HepG2 (cell line): ENCODE results near the gene ITGB1. TPM values are rescaled to one million over a fixed set of nuclear protein-coding genes. Genes with fewer than 3 reads are reported as not detected.

Experiments
- CEBPG ChIP-seq: IDR thresholded peaks from 2 replicates; pipeline ENCODE4 v1.6.1; 2016
- CREM ChIP-seq, 2 experiments: sonication (generic) in 1 of 2; formaldehyde crosslinking in 1 of 2; IDR thresholded peaks; 2 replicates each; pipeline versions ENCODE4 v1.4.0 to v1.6.1; 2016 to 2020; ENCODE audit warnings: antibody characterized with exemption in 1 of 2, mild to moderate bottlenecking in 1 of 2, missing genetic modification reagents in 1 of 2
- DPF2 ChIP-seq: sonication (generic); formaldehyde crosslinking; IDR thresholded peaks from 2 replicates; pipeline ENCODE4 v1.4.0; 2020; ENCODE audit warnings: mild to moderate bottlenecking, low read depth, missing genetic modification reagents, borderline replicate concordance
- ELK4 ChIP-seq: sonication (generic); formaldehyde crosslinking; IDR thresholded peaks from 2 replicates; pipeline ENCODE4 v1.9.0; 2021; ENCODE audit warnings: missing genetic modification reagents, borderline replicate concordance
- HDAC6 ChIP-seq: fragments of 200-600 bp; sonication (generic); IDR thresholded peaks from 2 replicates; pipeline ENCODE4 v1.7.0; 2017; ENCODE audit warnings: mild to moderate bottlenecking, antibody characterized with exemption, low read length, low read depth
- HIVEP1 ChIP-seq: sonication (generic); formaldehyde crosslinking; IDR thresholded peaks from 2 replicates; pipeline ENCODE4 v1.4.0; 2020; ENCODE audit warnings: mild to moderate bottlenecking, missing genetic modification reagents
- PCBP1 ChIP-seq: fragments of 200-400 bp; formaldehyde crosslinking; IDR thresholded peaks from 2 replicates; pipeline ENCODE4 v1.6.1; 2017; ENCODE audit warnings: mild to moderate bottlenecking, low read depth, low read length, borderline replicate concordance
- PLRG1 ChIP-seq: fragments of 450-650 bp; conservative IDR thresholded peaks from 2 replicates; pipeline ENCODE4 v1.6.1; 2016
- PPARG ChIP-seq: conservative IDR thresholded peaks from 2 replicates; pipeline ENCODE4 v1.6.1; 2016; ENCODE audit warnings: missing biosample characterization, missing genetic modification reagents
- RAD21 ChIP-seq: fragments of 450-650 bp; formaldehyde crosslinking; IDR thresholded peaks from 2 replicates; pipeline ENCODE4 v1.5.0; 2020; ENCODE audit warnings: mild to moderate bottlenecking
- SOX6 ChIP-seq, 2 experiments: fragments of 450-650 bp in 1 of 2; sonication (generic) in 1 of 2; formaldehyde crosslinking in 1 of 2; IDR thresholded peaks; 2 replicates each; pipeline versions ENCODE4 v1.4.0 to v1.6.1; 2017 to 2020; ENCODE audit warnings: antibody characterized with exemption in 1 of 2, mild to moderate bottlenecking in 1 of 2, missing genetic modification reagents in 1 of 2
- SPEN ChIP-seq: sonication (generic); formaldehyde crosslinking; IDR thresholded peaks from 2 replicates; pipeline ENCODE4 v1.5.1; 2020; ENCODE audit warnings: low read depth, mild to moderate bottlenecking, missing genetic modification reagents
- SRSF4 ChIP-seq: fragments of 200-400 bp; formaldehyde crosslinking; IDR thresholded peaks from one replicate; pipeline ENCODE4 v1.6.1; 2018; ENCODE audit warnings: mild to moderate bottlenecking, low read depth, low read length, moderate library complexity; ENCODE audit not compliant: poor library complexity, severe bottlenecking
- TMF1 ChIP-seq: sonication (generic); formaldehyde crosslinking; IDR thresholded peaks from 2 replicates; pipeline ENCODE4 v1.8.1; 2022; ENCODE audit warnings: low read depth, missing genetic modification reagents
- ZBTB3 ChIP-seq: sonication (generic); formaldehyde crosslinking; IDR thresholded peaks from 2 replicates; pipeline ENCODE4 v1.4.0; 2020; ENCODE audit warnings: low read depth, mild to moderate bottlenecking, moderate library complexity, missing genetic modification reagents, borderline replicate concordance
- ZNF484 ChIP-seq: sonication (generic); formaldehyde crosslinking; IDR thresholded peaks from 2 replicates; pipeline ENCODE4 v1.5.1; 2020; ENCODE audit warnings: mild to moderate bottlenecking, low read depth, missing genetic modification reagents, borderline replicate concordance
- ZNF605 ChIP-seq: sonication (generic); formaldehyde crosslinking; IDR thresholded peaks from 2 replicates; pipeline ENCODE4 v1.8.0; 2022; ENCODE audit warnings: mild to moderate bottlenecking, missing genetic modification reagents
- ZNF615 ChIP-seq: sonication (generic); formaldehyde crosslinking; IDR thresholded peaks from 2 replicates; pipeline ENCODE4 v1.5.0; 2020; ENCODE audit warnings: mild to moderate bottlenecking, missing genetic modification reagents, borderline replicate concordance
- ZNF670 ChIP-seq: sonication (generic); formaldehyde crosslinking; IDR thresholded peaks from 2 replicates; pipeline ENCODE4 v1.8.0; 2022; ENCODE audit warnings: mild to moderate bottlenecking, missing genetic modification reagents, borderline replicate concordance
- ZNF674 ChIP-seq: sonication (generic); formaldehyde crosslinking; IDR thresholded peaks from 2 replicates; pipeline ENCODE4 v1.5.0; 2020; ENCODE audit warnings: low read depth, mild to moderate bottlenecking, missing genetic modification reagents
- ZSCAN31 ChIP-seq: sonication (generic); formaldehyde crosslinking; IDR thresholded peaks from 2 replicates; pipeline ENCODE4 v1.5.0; 2020; ENCODE audit warnings: low read depth, mild to moderate bottlenecking, missing genetic modification reagents
- polyA plus RNA-seq, 8 experiments: library from polyadenylated mRNA; depleted of rRNA in 3 of 8; stranded (reverse) in 7 of 8; unstranded in 1 of 8; fragments of >200 nt; fragmentation: Illumina TruSeq in 4 of 8; extraction: Trizol in 4 of 8; gene quantifications; 2 replicates each; pipeline versions ENCODE4 v1.2.1 to v1.2.3, GENCODE V29; 2011 to 2016; ENCODE audit warnings: low read depth in 4 of 8, missing spikeins in 1 of 8, mixed read lengths in 1 of 8; ENCODE audit not compliant: insufficient read depth in 1 of 8
- total RNA-seq, 5 experiments: library from RNA; depleted of rRNA; stranded (reverse); fragments of >200 nt; fragmentation: Illumina TruSeq; extraction: Trizol; gene quantifications; 2 replicates each; pipeline ENCODE4 v1.2.3, GENCODE V29; 2016; ENCODE audit warnings: low read depth in 1 of 5
- TF ChIP-seq, protein P1 (sequence below): sonication (generic); formaldehyde crosslinking; IDR thresholded peaks from 2 replicates; pipeline ENCODE4 v1.4.0; 2020; ENCODE audit warnings: missing genetic modification reagents

The ITGB1 gene
- total and polyA plus RNA-seq, 2 of the 13 experiments (the other 11 are each of a cell fraction or from before 2014, with no cell fraction given), result 190 to 204 TPM

GRCh38 chr10:32982911-32983909, 25.2 kb upstream of the ITGB1 start (continued):
- TF ChIP-seq ZBTB3 (CRISPR knock-in tag) (no peak), ELK4 (no peak), RAD21 (CRISPR knock-in tag) (no peak), SPEN (no peak), TMF1 (CRISPR knock-in tag) (no peak), DPF2 (CRISPR knock-in tag) (no peak), PCBP1 (no peak), SOX6 (IDR thresholded peaks at IDR 0.05) (no peak), SOX6 (CRISPR knock-in tag; IDR thresholded peaks at IDR 0.05) (peak; percentile 69), ZSCAN31 (CRISPR knock-in tag) (no peak; the same call in 1 of the 2 replicates), HDAC6 (no peak), ZNF674 (CRISPR knock-in tag) (no peak), CEBPG (CRISPR knock-in tag) (no peak), ZNF615 (no peak), SRSF4 (no peak), PLRG1 (no peak), HIVEP1 (CRISPR knock-in tag) (no peak), CREM (IDR thresholded peaks at IDR 0.05) (no peak), CREM (CRISPR knock-in tag; IDR thresholded peaks at IDR 0.05) (no peak), PPARG (CRISPR knock-in tag) (peak; percentile 61; the same call in 1 of the 2 replicates), ZNF670 (0 out of 2 replicates have a peak, but pooled peaks have one; percentile 32), ZNF484 (no peak), ZNF605 (CRISPR knock-in tag) (0 out of 2 replicates have a peak, but pooled peaks have one; percentile 48)
- TF ChIP-seq, protein P1, sequence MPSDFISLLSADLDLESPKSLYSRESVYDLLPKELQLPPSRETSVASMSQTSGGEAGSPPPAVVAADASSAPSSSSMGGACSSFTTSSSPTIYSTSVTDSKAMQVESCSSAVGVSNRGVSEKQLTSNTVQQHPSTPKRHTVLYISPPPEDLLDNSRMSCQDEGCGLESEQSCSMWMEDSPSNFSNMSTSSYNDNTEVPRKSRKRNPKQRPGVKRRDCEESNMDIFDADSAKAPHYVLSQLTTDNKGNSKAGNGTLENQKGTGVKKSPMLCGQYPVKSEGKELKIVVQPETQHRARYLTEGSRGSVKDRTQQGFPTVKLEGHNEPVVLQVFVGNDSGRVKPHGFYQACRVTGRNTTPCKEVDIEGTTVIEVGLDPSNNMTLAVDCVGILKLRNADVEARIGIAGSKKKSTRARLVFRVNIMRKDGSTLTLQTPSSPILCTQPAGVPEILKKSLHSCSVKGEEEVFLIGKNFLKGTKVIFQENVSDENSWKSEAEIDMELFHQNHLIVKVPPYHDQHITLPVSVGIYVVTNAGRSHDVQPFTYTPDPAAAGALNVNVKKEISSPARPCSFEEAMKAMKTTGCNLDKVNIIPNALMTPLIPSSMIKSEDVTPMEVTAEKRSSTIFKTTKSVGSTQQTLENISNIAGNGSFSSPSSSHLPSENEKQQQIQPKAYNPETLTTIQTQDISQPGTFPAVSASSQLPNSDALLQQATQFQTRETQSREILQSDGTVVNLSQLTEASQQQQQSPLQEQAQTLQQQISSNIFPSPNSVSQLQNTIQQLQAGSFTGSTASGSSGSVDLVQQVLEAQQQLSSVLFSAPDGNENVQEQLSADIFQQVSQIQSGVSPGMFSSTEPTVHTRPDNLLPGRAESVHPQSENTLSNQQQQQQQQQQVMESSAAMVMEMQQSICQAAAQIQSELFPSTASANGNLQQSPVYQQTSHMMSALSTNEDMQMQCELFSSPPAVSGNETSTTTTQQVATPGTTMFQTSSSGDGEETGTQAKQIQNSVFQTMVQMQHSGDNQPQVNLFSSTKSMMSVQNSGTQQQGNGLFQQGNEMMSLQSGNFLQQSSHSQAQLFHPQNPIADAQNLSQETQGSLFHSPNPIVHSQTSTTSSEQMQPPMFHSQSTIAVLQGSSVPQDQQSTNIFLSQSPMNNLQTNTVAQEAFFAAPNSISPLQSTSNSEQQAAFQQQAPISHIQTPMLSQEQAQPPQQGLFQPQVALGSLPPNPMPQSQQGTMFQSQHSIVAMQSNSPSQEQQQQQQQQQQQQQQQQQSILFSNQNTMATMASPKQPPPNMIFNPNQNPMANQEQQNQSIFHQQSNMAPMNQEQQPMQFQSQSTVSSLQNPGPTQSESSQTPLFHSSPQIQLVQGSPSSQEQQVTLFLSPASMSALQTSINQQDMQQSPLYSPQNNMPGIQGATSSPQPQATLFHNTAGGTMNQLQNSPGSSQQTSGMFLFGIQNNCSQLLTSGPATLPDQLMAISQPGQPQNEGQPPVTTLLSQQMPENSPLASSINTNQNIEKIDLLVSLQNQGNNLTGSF (CRISPR knock-in tag), result no peak
